ENCODE data around the gene AGRN. TPM values are rescaled to one million over a fixed set of nuclear protein-coding genes. Genes with fewer than 3 reads are reported as not detected.

The AGRN gene
- total RNA-seq, 4 donors from 2014 or later: 68.3 to 147 (median 129) TPM

GRCh38 chr1:979744-980072 lies 40.2 kb upstream of the AGRN start:
- H3K36me3 ChIP-seq: no peaks in the 10 kb centered on the region
- no peaks in the 10 kb centered on the region for H3K27me3 ChIP-seq
- no peak overlapping the region for H3K4me3 ChIP-seq (replicated peaks in 1 of 3)
- intact Hi-C loops (cut with DNase I): loop anchor here (10.0 kb wide), 1 partner anchor 315 kb away; no protein-coding TSS in a partner anchor
- no peak overlapping the region for H3K27ac ChIP-seq
- no peaks in the 10 kb centered on the region for H3K9me3 ChIP-seq
- DNase-seq: no peak
- peaks cover 0 to 9% of the 10 kb centered on the region in 2 donors for H3K4me1 ChIP-seq
- TF ChIP-seq CTCF (IDR thresholded peaks at IDR 0.05) (no peak), POLR2A (IDR thresholded peaks at IDR 0.05) (no peak)
- 89 to 97% methylated on average over 4 to 8 of the region's 9 CpGs for WGBS, 2 donors

DNA sequence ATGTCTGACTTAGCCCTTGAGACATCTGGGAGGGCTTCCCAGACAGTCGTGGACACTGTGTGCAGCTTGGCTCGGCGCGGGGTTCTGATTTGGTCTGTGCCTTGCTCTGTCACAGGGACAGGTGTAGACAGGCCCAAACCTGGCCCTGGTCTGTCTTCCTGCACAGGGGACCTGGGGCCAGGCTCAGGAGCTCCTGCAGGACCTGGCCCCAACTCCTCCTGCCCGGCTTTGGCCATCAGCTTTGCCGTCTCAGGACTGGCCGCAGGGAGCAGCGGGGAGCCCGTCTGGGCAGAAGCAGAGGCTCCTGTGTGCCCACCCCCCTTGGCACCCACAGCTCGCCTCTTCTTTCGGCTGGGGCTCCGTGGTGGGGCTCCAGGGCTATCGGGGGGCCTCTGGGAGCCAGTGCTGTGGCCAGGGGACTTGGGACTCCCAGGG lies 39.8 kb upstream of the AGRN start:
- intact Hi-C loops (cut with DNase I): no loop called here
- WGBS, 2 donors: 60% methylated on average over 1 of the region's 13 CpGs; no CpG with 5 or more reads in 1 of the 2 donors
- no peak overlapping the region for H3K4me3 ChIP-seq (replicated peaks in 1 of 3)
- no peaks in the 10 kb centered on the region for H3K27me3 ChIP-seq
- no peak overlapping the region for H3K27ac ChIP-seq
- H3K36me3 ChIP-seq: no peaks in the 10 kb centered on the region
- no peak for TF ChIP-seq POLR2A (IDR thresholded peaks at IDR 0.05)
- TF ChIP-seq CTCF (IDR thresholded peaks at IDR 0.05): no peak
- DNase-seq: no peak
- H3K4me1 ChIP-seq: peaks cover 0 to 9% of the 10 kb centered on the region in 2 donors
- no peaks in the 10 kb centered on the region for H3K9me3 ChIP-seq

- no peaks in the 10 kb centered on the region for H3K27me3 ChIP-seq
- no peak for DNase-seq
- no peak overlapping the region for H3K27ac ChIP-seq
- intact Hi-C loops (cut with DNase I): no loop called here
- no peak overlapping the region for H3K4me3 ChIP-seq (replicated peaks in 1 of 3)
- no peaks in the 10 kb centered on the region for H3K9me3 ChIP-seq
- TF ChIP-seq POLR2A (IDR thresholded peaks at IDR 0.05) (no peak), CTCF (IDR thresholded peaks at IDR 0.05) (no peak)
- H3K4me1 ChIP-seq: peaks cover 0 to 6% of the 10 kb centered on the region in 2 donors
- no peaks in the 10 kb centered on the region for H3K36me3 ChIP-seq
- WGBS, 2 donors: 75 to 84% methylated on average over 11 to 26 of the region's 35 CpGs
Observed at GRCh38 chr1:980602-981395, 39.1 kb upstream of the AGRN start.

GRCh38 chr1:981491-981954 lies 38.4 kb upstream of the AGRN start:
- Histone ChIP-seq H3K4me1 (no peaks in the 10 kb centered on the region), H3K27me3 (no peaks in the 10 kb centered on the region)
- 83% methylated on average over 7 of the region's 21 CpGs; no CpG with 5 or more reads in 1 of the 2 donors for WGBS, 2 donors

GRCh38 chr1:981955-982558 lies 37.9 kb upstream of the AGRN start, which contains the start of gene PERM1:
TSS of gene PERM1 (minus strand) at chr1:982093. CDS start at chr1:981029, 1,064 bp downstream.
- Histone ChIP-seq H3K36me3 (no peaks in the 10 kb centered on the region), H3K27ac (no peak within 1 kb of the TSS), H3K4me1 (no peaks in the 10 kb centered on the region), H3K27me3 (no peaks in the 10 kb centered on the region), H3K9me3 (no peaks in the 10 kb centered on the region), H3K4me3 (replicated peaks in 1 of 3) (no peak within 1 kb of the TSS)
- WGBS, 2 donors: 60 to 64% methylated on average over 15 to 24 of the region's 28 CpGs
- no peak for TF ChIP-seq CTCF (IDR thresholded peaks at IDR 0.05)
- no peak for TF ChIP-seq POLR2A (IDR thresholded peaks at IDR 0.05)
- DNase-seq: no peak
- intact Hi-C loops (cut with DNase I): loop anchor here (2.0 kb wide), 1 partner anchor 85 kb away; no protein-coding TSS in a partner anchor

More at GRCh38 chr1:981491-981954, 38.4 kb upstream of the AGRN start:
- TF ChIP-seq POLR2A (IDR thresholded peaks at IDR 0.05): no peak
- no peaks in the 10 kb centered on the region for H3K36me3 ChIP-seq
- no peak for DNase-seq
- no peak overlapping the region for H3K4me3 ChIP-seq (replicated peaks in 1 of 3)
- intact Hi-C loops (cut with DNase I): no loop called here
- H3K27ac ChIP-seq: no peak overlapping the region
- H3K9me3 ChIP-seq: no peaks in the 10 kb centered on the region

Measured in thyroid gland (tissue), 4 donors.